Erythroblast (primary cell): ENCODE measurements around the gene MSL2.

Experiments used
- GATA1 ChIP-seq: IDR thresholded peaks from 2 replicates; pipeline ENCODE4 v1.6.1; 2011; ENCODE audit warnings: low read depth, mild to moderate bottlenecking, control low read depth, low read length, moderate library complexity
- POLR2A ChIP-seq: IDR thresholded peaks from 2 replicates; pipeline ENCODE4 v1.6.1; 2011; ENCODE audit warnings: mild to moderate bottlenecking, low read length

- TF ChIP-seq POLR2A (no peak), GATA1 (no peak)
Measured at GRCh38 chr3:136196064-136196400, at the start of gene MSL2.
